GM21367 (cell line): ENCODE data around the gene DNAJA3.
A peak's percentile ranks its signal among the peaks of the same experiment; 100 is the strongest.

Experiments
- ATAC-seq: cut with Tn5 transposase; IDR thresholded peaks from one replicate; pipeline ENCODE4 v1.9.1; 2021; ENCODE audit not compliant: unreplicated experiment

Gene DNAJA3

GRCh38 chr16:4425378-4426020 lies at the start of gene DNAJA3:
TSS of gene DNAJA3 (plus strand) at chr16:4425868. CDS start at chr16:4425882, 14 bp downstream.
- peak; percentile 88 for ATAC-seq

- ATAC-seq: no peak
These were observed 49.4 kb upstream of the DNAJA3 start for GRCh38 chr16:4376126-4376892.

- no peak for ATAC-seq
These were observed 48.6 kb upstream of the DNAJA3 start for GRCh38 chr16:4376893-4377572.

DNA sequence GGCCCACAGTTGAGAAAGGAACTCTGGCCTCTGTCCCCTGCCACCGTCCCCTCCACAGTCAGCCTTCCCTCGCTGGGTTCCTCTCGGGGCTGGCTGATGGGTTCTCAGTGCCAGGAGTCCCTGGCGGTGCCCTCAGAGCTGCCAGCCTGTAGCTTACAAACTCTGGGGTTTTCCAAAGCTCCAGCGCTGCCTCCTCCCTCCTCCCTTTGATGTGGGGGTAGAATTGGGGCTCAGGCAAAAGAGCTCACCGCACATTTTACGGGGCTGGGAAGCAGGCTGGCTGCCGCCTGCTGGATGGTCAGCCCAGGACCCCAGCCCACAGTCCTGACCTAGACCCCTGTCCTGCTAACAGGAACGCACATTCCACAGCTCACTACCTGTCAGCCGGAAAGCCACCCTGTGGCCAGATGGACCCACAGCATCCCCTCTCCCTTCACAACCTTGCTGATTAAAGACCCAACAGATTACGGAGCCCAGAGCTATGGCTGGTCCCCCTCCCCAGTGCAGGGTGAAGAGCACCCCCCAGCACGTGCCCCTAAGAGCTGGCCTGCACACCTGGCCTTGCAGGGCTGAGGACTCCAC lies 48.0 kb upstream of the DNAJA3 start:
- ATAC-seq: no peak

DNA sequence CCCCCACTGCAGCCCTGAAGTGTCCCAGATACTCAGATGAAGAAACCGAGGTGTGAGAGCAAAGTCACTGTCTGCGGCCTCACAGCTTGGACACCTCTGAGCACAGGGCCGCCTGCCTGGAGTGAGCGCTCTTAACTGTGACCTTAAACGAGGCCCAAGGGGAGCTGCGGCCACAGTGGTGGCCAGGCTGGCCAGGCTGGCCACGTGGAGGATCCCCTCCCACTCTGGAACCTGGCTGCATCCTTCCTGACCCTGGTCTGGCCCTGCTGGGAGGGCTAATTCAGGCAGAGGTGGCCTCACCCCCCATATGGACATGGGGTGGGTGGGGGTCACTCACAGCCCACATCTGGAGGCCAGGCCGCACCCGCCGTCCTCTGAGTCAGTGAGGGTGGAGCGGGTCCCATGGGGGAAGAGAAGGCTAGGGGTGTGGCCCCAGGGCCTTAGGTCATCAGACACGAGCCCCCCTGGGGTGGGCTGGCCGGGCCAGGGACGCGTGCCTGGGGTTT lies 47.5 kb upstream of the DNAJA3 start:
- ATAC-seq: no peak

DNA sequence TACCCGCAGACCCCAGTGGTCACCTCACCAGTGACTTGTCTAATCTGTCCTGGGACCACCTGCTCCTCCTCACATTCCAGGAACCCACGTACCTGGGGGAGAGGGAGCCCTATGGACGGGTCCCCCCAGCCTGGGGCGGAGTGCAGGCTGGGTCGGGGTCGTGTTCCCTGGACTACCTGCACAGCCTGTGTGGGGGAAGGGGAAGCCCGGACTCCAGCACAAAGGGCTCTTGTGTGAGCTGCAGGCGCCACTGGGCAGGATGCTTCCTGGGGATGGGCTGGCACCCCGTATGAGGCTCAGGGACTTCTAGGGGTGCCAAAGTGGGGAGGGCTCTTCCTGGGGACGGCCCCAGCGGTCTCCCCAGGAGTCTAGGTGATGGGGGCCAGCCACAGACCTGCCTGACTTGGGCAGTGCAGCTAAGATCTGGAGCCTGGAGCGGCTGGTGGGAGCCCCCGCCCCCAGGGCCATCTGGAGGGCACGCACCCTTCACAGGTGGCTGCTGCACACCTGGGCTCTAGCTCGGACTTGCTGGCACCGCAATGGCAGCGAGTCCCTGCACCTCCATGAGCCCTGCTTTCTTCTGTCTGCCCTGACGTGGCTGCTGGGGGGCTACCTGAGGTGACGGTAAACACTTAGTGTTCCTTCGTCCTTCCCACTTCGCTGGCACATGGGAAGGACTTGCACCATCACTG lies 46.5 kb upstream of the DNAJA3 start:
- no peak for ATAC-seq

DNA sequence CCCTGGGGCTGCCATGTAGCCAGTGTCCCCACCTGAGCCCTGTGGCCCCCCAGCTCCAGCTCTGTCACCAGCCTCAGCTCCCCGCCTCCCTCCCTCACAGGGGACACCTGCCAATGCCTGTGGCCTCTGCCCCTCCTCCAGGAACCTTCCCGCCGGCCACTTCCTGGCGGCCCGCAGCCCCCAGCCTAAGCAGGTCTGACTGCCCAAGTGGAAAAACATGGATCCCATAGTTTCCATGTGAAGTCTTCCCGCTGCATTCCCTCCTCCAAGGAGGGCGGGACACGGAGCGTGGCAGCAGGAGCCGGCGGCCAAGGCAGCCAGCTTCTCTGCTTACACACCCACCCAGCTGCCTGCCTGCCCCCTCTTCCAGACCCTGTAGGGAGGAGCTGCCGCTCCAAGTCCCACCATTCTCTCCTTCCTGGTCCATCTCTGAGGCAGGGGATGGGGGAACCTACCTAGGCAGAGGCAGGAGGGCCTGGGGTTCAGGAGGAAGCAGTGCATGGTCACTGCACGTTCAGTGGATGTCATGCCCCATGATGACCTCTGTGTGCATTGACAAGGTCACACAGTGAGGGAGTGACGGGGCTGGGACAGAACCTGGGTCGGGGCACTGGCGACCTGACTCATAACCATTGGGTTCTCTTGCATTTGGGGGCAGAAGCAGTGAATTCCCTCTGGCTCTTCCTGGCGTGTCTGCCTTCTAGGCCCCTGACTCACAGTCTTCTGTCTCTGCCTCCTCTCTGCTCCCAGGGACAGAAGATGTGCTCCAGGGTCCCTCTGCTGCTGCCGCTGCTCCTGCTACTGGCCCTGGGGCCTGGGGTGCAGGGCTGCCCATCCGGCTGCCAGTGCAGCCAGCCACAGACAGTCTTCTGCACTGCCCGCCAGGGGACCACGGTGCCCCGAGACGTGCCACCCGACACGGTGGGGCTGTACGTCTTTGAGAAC lies 45.3 kb upstream of the DNAJA3 start:
- ATAC-seq: no peak

GRCh38 chr16:4381072-4381934 lies 44.4 kb upstream of the DNAJA3 start:
- no peak for ATAC-seq

- ATAC-seq: no peak
These were observed 43.5 kb upstream of the DNAJA3 start for GRCh38 chr16:4381935-4382794.

- no peak for ATAC-seq
These were observed 42.8 kb upstream of the DNAJA3 start for GRCh38 chr16:4382795-4383357.

DNA sequence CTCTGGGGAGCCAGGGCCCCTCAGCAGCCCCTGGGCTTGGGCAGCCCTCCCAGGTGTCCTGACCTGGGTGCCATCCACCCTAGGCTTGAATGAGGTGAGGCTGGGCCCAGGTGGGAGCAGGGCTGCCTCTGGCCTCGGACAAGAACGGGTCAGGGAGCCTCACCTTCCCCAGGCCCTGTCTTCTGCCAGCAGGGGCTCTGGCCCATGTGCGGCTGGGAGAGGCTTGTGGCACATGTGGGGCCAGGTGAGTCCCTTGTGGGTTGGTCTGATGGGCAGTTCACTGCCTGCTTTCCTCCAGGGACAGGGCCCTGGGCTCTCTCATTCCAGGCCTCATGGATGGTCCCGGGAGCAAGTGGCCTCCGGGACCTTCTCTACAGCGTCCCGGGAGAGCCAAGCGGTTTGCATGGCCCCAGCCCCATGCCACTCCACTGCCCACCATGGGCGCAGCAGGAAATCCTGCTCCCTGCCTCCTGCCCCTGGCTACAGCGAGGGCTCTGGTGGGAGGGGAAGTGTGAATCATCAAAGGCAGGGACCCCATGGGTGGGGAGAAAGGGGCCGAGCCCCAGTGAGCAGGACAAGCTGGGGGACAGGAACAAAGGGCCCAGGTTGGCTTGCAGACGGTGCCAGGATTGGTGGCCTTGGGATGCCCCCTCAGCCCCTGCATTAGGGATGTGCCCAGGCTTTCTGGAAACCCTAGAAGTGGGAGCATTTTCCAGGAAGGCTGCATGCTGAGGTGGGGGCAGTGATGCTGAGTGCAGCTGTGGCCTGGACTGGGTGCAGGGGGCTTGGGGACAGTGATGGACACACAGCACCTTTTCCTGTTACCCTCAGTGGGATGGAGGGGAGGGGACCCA lies 41.9 kb upstream of the DNAJA3 start:
- ATAC-seq: no peak

DNA sequence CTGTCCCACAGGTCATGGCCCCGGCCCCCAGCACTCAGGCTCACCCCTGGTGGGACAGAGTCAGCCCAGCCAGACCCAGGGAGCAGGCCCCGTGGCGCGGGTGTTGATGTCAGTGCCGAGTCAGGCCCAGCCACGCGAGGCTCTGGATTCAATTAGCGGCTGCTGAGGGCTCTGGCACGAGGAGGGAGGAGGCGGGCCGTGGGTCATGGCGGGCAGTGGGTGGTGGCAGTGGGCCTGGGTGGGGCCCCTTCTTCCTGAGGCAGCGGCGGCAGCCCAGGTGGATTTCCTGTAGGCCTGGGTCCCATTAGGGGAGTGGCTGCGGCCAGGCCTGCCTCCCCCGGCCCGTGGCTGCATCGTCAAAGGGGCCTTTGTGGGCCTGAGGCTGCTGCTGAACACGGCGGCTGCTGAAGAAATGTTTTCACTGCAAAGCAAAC lies 41.1 kb upstream of the DNAJA3 start:
- no peak for ATAC-seq

DNA sequence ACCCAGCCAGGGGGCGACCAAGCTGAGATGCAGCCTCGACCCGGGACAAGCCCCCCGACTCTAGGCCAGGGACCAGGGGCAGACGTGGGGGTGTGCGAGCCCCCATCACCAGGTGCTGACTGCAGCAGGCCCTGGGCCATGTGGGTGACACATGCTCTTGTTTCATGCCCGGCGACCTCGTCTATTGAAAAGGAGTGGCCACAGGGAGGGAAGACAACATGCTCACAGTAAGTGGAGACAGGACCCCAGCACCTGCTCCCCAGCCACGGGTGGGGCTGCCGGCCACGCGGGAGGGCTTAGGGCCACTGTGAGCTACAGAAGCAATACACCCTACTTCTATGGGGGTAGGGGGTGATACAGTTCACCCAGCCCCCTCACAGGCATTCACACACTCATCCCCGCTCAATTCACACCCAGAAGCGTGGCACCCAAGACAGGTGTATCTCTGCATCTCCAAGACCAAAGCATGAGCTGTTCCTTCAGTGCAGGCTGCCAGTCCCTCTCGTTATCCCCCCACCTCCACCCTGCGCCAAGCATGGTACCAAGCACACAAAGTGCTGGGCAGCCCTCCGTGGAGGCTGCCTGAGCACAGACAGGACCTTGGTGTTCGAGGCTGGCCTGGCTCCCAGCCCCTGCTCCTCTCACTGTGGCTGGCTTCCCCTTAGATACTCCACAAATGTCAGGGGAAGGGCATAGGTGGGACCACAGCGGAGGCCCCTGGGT lies 40.4 kb upstream of the DNAJA3 start:
- no peak for ATAC-seq

DNA sequence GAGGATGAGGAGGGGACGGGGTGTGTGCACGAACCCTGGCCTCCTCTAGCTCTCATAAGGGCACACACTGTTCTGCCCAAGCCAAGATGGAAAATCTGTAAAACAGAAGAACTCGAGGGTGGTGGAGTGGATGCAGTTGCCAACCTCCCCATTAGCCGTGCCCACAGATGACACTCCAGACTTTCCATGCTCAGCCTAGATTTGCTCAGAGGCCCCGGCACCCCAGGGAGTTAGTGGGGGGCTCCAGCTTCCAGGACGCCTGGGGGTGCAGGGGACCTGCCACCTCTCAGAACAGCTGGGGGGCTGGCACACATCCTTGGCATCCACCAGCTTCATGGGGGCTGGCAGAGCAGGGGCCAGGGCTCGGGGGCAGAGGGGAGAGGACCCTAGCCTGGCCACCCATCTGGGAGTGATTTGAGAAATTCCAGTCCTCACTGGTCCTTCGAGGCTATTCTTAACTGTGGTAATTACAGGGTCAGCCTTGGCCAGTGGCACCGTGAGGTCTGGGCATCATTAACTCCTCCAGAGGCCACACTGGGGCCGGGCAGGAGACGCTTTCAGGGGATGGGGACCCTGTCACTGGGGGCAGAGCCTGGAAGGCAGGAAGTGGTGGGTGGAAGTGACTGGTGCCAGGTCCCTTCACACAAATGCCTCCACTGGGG lies 39.7 kb upstream of the DNAJA3 start:
- no peak for ATAC-seq

- ATAC-seq: no peak
These were observed 39.2 kb upstream of the DNAJA3 start for GRCh38 chr16:4386451-4386805.
